H1 (cell line): ENCODE results near the gene CCDC59. TPM values are rescaled to one million over a fixed set of nuclear protein-coding genes. Genes with fewer than 3 reads are reported as not detected.

Source experiments
- ATF2 ChIP-seq: IDR thresholded peaks from 2 replicates; pipeline ENCODE4 v1.6.1; 2012; ENCODE audit warnings: low read length, inconsistent platforms
- ATF3 ChIP-seq: IDR thresholded peaks from 2 replicates; pipeline ENCODE4 v1.6.1; 2011; ENCODE audit warnings: low read depth, mild to moderate bottlenecking, low read length; ENCODE audit not compliant: insufficient read depth
- BRCA1 ChIP-seq: IDR thresholded peaks from 2 replicates; pipeline ENCODE4 v1.6.1; 2012; ENCODE audit warnings: low read depth, low read length, improper control_type of control experiment
- CBX8 ChIP-seq: fragments of 300-800, 300-1000 bp; sonication (generic); IDR thresholded peaks from 2 replicates; pipeline ENCODE4 v1.7.1; 2016; ENCODE audit warnings: low read depth, low read length, borderline replicate concordance
- CEBPB ChIP-seq: IDR thresholded peaks from 2 replicates; pipeline ENCODE4 v1.6.1; 2012; ENCODE audit warnings: low read depth, low read length
- CHD1 ChIP-seq: IDR thresholded peaks from 2 replicates; pipeline ENCODE4 v1.6.1; 2012; ENCODE audit warnings: low read depth, low read length, improper control_type of control experiment
- CTCF ChIP-seq, 3 experiments: IDR thresholded peaks; 1 replicate in 2 of 3; 2 replicates in 1 of 3; pipeline versions ENCODE4 v1.5.1 to v1.6.1; 2011; ENCODE audit warnings: low read length in 3 of 3, mild to moderate bottlenecking in 3 of 3, inconsistent platforms in 2 of 3, low read depth in 1 of 3, moderate library complexity in 1 of 3; ENCODE audit not compliant: insufficient read depth in 1 of 3; ENCODE audit errors: control extremely low read depth in 1 of 3
- EZH2 ChIP-seq: fragments of 200-600 bp; sonication (generic); IDR thresholded peaks from 2 replicates; pipeline ENCODE4 v1.7.1; 2012; ENCODE audit warnings: low read depth, mild to moderate bottlenecking, moderate library complexity, low read length, inconsistent platforms; ENCODE audit not compliant: severe bottlenecking
- HDAC6 ChIP-seq: IDR thresholded peaks from one replicate; pipeline ENCODE4 v1.7.1; 2012; ENCODE audit warnings: low read depth, mild to moderate bottlenecking, inconsistent platforms, low read length, moderate library complexity
- KDM1A ChIP-seq: fragments of 200-600, 300-600 bp; sonication (generic); IDR thresholded peaks from 2 replicates; pipeline ENCODE4 v1.7.1; 2016; ENCODE audit warnings: mild to moderate bottlenecking, low read length, borderline replicate concordance
- KDM4A ChIP-seq: IDR thresholded peaks from one replicate; pipeline ENCODE4 v1.7.1; 2012; ENCODE audit warnings: low read depth, mild to moderate bottlenecking, moderate library complexity, low read length, inconsistent platforms; ENCODE audit not compliant: severe bottlenecking
- KDM5A ChIP-seq: fragments of 200-600 bp; IDR thresholded peaks from 2 replicates; pipeline ENCODE4 v1.7.1; 2012; ENCODE audit warnings: mild to moderate bottlenecking, low read length, inconsistent platforms, mixed read lengths
- PHF8 ChIP-seq: fragments of 200-600 bp; sonication (generic); conservative IDR thresholded peaks from 2 replicates; pipeline ENCODE4 v1.7.1; 2012; ENCODE audit warnings: low read depth, mild to moderate bottlenecking, inconsistent platforms, low read length, moderate library complexity
- POU5F1 ChIP-seq: IDR thresholded peaks from 2 replicates; pipeline ENCODE4 v1.6.1; 2011; ENCODE audit warnings: low read depth, mild to moderate bottlenecking, low read length, moderate library complexity
- RNF2 ChIP-seq: fragments of 200-900, 300-1000 bp; sonication (generic); IDR thresholded peaks from 2 replicates; pipeline ENCODE4 v1.7.1; 2016; ENCODE audit warnings: borderline replicate concordance, low read depth, mild to moderate bottlenecking, antibody characterized with exemption, low read length; ENCODE audit not compliant: poor library complexity, severe bottlenecking; ENCODE audit errors: missing control alignments
- RXRA ChIP-seq: IDR thresholded peaks from 2 replicates; pipeline ENCODE4 v1.6.1; 2011; ENCODE audit warnings: low read depth, mild to moderate bottlenecking, low read length, moderate library complexity; ENCODE audit not compliant: insufficient read depth
- TAF1 ChIP-seq: IDR thresholded peaks from 2 replicates; pipeline ENCODE4 v1.6.1; 2011; ENCODE audit warnings: mild to moderate bottlenecking, low read depth, low read length
- TEAD4 ChIP-seq: IDR thresholded peaks from 2 replicates; pipeline ENCODE4 v1.6.1; 2012; ENCODE audit warnings: low read depth, low read length, inconsistent platforms, mixed read lengths
- polyA plus RNA-seq, 7 experiments: library from polyadenylated mRNA; depleted of rRNA in 3 of 7; stranded (reverse) in 5 of 7; unstranded in 2 of 7; fragments of >200 nt in 5 of 7; fragments of 200-250 nt in 2 of 7; gene quantifications; 1 replicate in 5 of 7; 2 replicates in 1 of 7; 4 replicates in 1 of 7; pipeline versions ENCODE4 v1.2.1 to v1.2.3, GENCODE V29; 2011 to 2013; ENCODE audit warnings: missing spikeins in 2 of 7, mixed read lengths in 2 of 7
- total RNA-seq: library from RNA; stranded (reverse); fragmentation: NEBNext Ultra II Directional; extraction: Animal tissue kit (Norgen Biotek cat#: 25700); gene quantifications from 2 replicates; pipeline ENCODE4 v1.2.1, GENCODE V29; 2021

Gene CCDC59
- total and polyA plus RNA-seq, 2 of the 8 experiments (the other 6 are each of a cell fraction or from before 2014, with no cell fraction given), result 11.6 to 54.0 TPM

GRCh38 chr12:82358200-82359114 is at the start of gene CCDC59, which contains the start of gene METTL25 (continued):
- no peak for TF ChIP-seq EZH2
- TF ChIP-seq POU5F1, result no peak
- no peak for TF ChIP-seq HDAC6
- peak; percentile 19; the same call in 1 of the 2 replicates for TF ChIP-seq BRCA1
- TF ChIP-seq CHD1, result no peak
- TF ChIP-seq CTCF (IDR thresholded peaks at IDR 0.05; ENCODE audit: control extremely low read depth in 1 of 3, insufficient read depth in 1 of 3, low read depth in 1 of 3, low read length in 3 of 3), result peak; percentile 66 to 95 (median 88)
- peak; percentile 94 for TF ChIP-seq ATF3
- TF ChIP-seq RXRA, result 0 out of 2 replicates have a peak, but pooled peaks have one; percentile 45
- TF ChIP-seq TEAD4, result peak; percentile 92
- TF ChIP-seq KDM4A, result peak; percentile 99
- no peak for TF ChIP-seq KDM1A
- TF ChIP-seq TAF1, result peak; percentile 100
- no peak for TF ChIP-seq CBX8
- TF ChIP-seq RNF2, result no peak
- peak; percentile 91; the same call in 1 of the 2 replicates for TF ChIP-seq ATF2
- peak; percentile 99 for TF ChIP-seq KDM5A
- TF ChIP-seq PHF8, result peak; percentile 100
- TF ChIP-seq CEBPB, result no peak
